ENCODE measurements around the gene ZNF445.

GRCh38 chr3:44518782-44519156 lies 41.3 kb upstream of the ZNF445 start:
- no peak for TF ChIP-seq CTCF (conservative IDR thresholded peaks at IDR 0.05; ENCODE audit: low read length)
- no peak for TF ChIP-seq EZH2phosphoT487 (IDR thresholded peaks at IDR 0.05; ENCODE audit: borderline replicate concordance)
